Measurements from ENCODE around the gene BABAM2. TPM values are rescaled to one million over a fixed set of nuclear protein-coding genes. Genes with fewer than 3 reads are reported as not detected.
"Not testable (repeated sequence)": the region's sequence is repeated elsewhere in the genome, so short reads cannot be mapped to it uniquely, and the experiment has no call there.

BABAM2 gene
- total RNA-seq, 1 donor from 2014 or later, result 37.1 TPM

GRCh38 chr2:27976308-27976707, 85.8 kb downstream of the BABAM2 start:
- H3K36me3 Mint-ChIP-seq (ENCODE audit: insufficient read depth), result no peaks in the 10 kb centered on the region
- TF ChIP-seq CTCF (IDR thresholded peaks at IDR 0.05; ENCODE audit: unreplicated experiment), result no peak
- no peaks in the 10 kb centered on the region for H3K27me3 Mint-ChIP-seq
- H3K4me3 Mint-ChIP-seq (ENCODE audit: low read depth), result no peak overlapping the region
- no peaks in the 10 kb centered on the region for H3K9me3 Mint-ChIP-seq (ENCODE audit: low read depth)
- no peak overlapping the region for H3K27ac Mint-ChIP-seq
- no peaks in the 10 kb centered on the region for H3K4me1 Mint-ChIP-seq (ENCODE audit: low read depth)
- no peak for DNase-seq (ENCODE audit: low spot score, unreplicated experiment)

GRCh38 chr2:27977731-27978312, 87.3 kb downstream of the BABAM2 start:
- Mint-ChIP-seq H3K4me3 (ENCODE audit: low read depth) (no peak overlapping the region), H3K27me3 (no peaks in the 10 kb centered on the region), H3K27ac (no peak overlapping the region), H3K4me1 (ENCODE audit: low read depth) (no peaks in the 10 kb centered on the region), H3K9me3 (ENCODE audit: low read depth) (no peaks in the 10 kb centered on the region), H3K36me3 (ENCODE audit: insufficient read depth) (no peaks in the 10 kb centered on the region)
- no peak for TF ChIP-seq CTCF (IDR thresholded peaks at IDR 0.05; ENCODE audit: unreplicated experiment)
- DNase-seq (ENCODE audit: low spot score, unreplicated experiment), result no peak

- DNase-seq (ENCODE audit: low spot score, unreplicated experiment); H3K27me3 Mint-ChIP-seq; H3K27ac Mint-ChIP-seq; H3K9me3 Mint-ChIP-seq (ENCODE audit: low read depth); H3K4me1 Mint-ChIP-seq (ENCODE audit: low read depth); H3K4me3 Mint-ChIP-seq (ENCODE audit: low read depth); H3K36me3 Mint-ChIP-seq (ENCODE audit: insufficient read depth): not testable (repeated sequence)
Observed at GRCh38 chr2:27978761-27979160, 88.2 kb downstream of the BABAM2 start.

- no peak for TF ChIP-seq CTCF (IDR thresholded peaks at IDR 0.05; ENCODE audit: unreplicated experiment)
- H3K27me3 Mint-ChIP-seq, result no peaks in the 10 kb centered on the region
- H3K9me3 Mint-ChIP-seq (ENCODE audit: low read depth), result no peaks in the 10 kb centered on the region
- no peaks in the 10 kb centered on the region for H3K36me3 Mint-ChIP-seq (ENCODE audit: insufficient read depth)
- no peaks in the 10 kb centered on the region for H3K4me1 Mint-ChIP-seq (ENCODE audit: low read depth)
- H3K27ac Mint-ChIP-seq, result no peak overlapping the region
- no peak overlapping the region for H3K4me3 Mint-ChIP-seq (ENCODE audit: low read depth)
- no peak for DNase-seq (ENCODE audit: low spot score, unreplicated experiment)
Observed at GRCh38 chr2:27980242-27980641, 89.7 kb downstream of the BABAM2 start.

GRCh38 chr2:27984153-27984552, 93.6 kb downstream of the BABAM2 start:
- no peaks in the 10 kb centered on the region for H3K9me3 Mint-ChIP-seq (ENCODE audit: low read depth)
- H3K4me3 Mint-ChIP-seq (ENCODE audit: low read depth), result no peak overlapping the region

More at GRCh38 chr2:27984153-27984552, 93.6 kb downstream of the BABAM2 start:
- no peak for TF ChIP-seq CTCF (IDR thresholded peaks at IDR 0.05; ENCODE audit: unreplicated experiment)
- Mint-ChIP-seq H3K36me3 (ENCODE audit: insufficient read depth) (no peaks in the 10 kb centered on the region), H3K27ac (no peak overlapping the region), H3K4me1 (ENCODE audit: low read depth) (peaks cover 21% of the 10 kb centered on the region), H3K27me3 (no peaks in the 10 kb centered on the region)
- no peak for DNase-seq (ENCODE audit: low spot score, unreplicated experiment)

Data from progenitor cell of endocrine pancreas (in vitro differentiated cells).